ENCODE data around the gene L1CAM. TPM values are rescaled to one million over a fixed set of nuclear protein-coding genes. Genes with fewer than 3 reads are reported as not detected.
"Not testable (repeated sequence)": the region's sequence is repeated elsewhere in the genome, so short reads cannot be mapped to it uniquely, and the experiment has no call there.

The L1CAM gene
- total RNA-seq, 2 donors from 2014 or later: 4.3 to 9.2 TPM

DNA sequence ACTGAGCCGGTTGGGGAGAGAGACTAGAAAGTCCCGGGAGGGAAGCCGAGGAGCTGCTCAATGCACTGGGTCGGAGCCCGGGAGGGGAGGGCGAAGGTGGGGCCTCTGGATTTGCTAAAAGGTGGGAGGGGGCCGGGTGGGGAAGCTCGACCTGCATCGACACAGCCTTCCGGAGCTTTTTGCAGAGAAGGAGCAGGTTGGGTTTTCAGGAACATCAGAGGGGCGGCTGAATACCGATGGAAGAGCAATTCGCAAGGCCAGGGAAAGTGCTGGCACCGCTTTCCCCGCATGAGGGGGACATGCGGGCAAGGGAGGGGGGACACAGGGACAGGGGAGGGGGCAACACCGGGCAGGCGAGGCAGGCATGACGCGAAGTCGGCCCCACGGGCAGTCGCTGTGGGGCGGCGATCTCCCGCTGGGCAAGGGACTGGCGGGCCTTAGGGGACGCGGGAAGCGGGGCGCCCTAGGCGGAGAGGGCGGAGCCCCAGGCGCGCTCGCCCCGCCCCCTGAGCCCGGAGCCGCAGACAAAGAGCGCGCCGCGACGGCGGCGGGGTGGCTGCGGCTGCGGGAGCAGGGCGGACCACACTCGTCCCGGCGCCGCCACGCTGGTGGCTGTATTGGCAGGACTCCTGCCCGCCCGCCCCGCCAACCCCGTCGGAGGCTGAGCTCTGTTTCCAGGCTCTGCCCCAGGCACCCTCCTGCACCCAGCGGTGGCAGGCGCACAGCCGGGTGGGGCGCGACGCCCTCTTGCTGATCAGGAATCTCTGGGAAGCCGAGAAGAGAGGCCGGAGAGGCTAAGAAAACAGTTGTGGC, 67.2 kb downstream of the L1CAM start:
- intact Hi-C loops (cut with DNase I): no loop called here
- DNase-seq: peak; percentile 48
- peak; percentile 66 to 91 for ATAC-seq

DNA sequence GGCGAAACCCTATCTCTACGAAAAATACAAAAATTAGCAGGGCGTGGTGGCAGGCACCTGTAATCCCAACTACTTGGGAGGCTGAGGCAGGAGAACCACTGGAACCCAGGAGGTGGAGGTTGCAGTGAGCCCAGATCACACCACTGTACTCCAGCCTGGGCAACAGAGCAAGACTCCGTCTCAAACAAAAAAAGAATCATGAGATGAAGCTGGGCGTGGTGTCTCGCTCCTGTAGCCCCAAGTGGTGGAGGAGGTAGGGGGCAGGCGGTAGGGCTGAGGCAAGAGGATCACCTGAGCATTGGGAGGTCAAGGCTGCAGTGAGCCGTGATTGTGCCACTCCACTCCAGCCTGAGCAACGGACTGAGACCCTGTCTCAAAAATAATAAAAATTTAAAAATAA, 67.9 kb downstream of the L1CAM start:
- ATAC-seq; DNase-seq; intact Hi-C loops (cut with DNase I): not testable (repeated sequence)

DNA sequence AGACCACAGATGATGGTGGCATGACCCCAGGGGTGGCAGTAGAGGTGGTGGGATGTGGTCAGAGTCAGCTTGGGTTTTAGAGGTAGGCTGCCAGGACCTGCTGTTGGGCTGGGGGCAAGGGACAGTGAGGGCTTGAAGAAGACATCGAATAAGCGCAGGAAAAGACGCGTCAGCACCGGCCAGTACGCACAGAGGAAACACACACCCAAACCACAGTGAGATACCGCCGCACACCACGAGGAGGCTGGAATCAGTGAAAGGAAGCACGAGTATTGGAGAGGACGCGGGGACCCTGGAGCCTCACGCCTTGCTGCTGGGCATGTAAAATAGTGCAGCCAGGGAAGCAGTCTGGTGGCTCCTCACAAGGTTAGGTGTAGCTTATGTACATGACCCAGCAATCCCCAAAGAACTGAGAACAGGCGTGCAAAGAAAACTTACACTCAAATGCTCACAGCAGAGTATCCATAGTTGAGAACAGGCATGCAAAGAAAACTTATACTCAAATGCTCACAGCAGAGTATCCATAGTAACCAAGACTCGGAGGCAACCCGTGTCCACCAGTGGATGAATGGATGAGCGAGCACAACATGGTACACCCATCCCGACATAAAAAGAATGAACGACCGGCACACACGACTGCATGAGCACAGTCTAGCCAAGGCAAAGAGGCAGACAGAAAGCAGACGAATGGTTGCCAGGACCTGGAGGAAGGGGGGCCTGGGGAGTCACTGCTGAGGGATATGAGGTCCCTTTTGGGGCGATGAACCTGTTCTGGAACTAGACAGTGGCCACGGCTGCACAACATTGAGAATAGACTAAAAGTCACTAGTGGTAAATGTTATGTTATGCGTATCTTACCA, 68.9 kb downstream of the L1CAM start:
- DNase-seq: no peak
- ATAC-seq: no peak
- intact Hi-C loops (cut with DNase I): no loop called here

DNA sequence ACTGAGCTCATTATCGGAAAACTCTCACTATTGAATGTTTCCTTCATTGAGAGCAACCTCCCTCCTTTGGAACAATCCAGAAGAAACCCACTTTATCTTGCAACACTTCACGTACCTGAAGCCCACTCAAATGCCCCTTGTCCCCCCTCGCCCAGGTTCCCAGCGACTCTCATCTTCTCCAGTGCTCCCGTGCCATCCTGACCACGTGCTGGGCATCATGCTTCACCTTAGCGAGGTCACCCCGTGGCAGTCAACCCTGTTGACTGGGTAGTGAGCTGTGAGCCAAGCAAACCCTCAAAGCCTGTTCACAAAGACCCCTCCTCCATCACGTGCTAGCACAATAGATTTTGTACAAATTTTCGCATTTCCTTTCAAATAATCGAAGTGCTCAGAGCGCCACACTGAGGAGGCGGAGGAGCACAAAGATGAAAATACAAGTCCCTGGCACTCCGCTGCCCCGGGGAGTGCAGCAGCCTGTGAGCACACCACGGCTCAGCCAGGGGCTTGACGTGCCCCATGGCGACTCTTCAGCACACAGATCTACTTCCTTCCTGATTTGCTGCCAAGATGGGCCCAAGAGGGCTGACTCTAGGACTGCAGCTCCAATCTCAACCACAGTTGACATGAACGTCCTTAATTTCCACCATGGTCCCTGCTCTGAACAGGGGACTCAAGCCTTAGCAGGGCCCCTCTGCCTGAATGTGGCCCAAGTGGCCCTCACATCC, 71.2 kb downstream of the L1CAM start:
- intact Hi-C loops (cut with DNase I): no loop called here
- DNase-seq: no peak

DNA sequence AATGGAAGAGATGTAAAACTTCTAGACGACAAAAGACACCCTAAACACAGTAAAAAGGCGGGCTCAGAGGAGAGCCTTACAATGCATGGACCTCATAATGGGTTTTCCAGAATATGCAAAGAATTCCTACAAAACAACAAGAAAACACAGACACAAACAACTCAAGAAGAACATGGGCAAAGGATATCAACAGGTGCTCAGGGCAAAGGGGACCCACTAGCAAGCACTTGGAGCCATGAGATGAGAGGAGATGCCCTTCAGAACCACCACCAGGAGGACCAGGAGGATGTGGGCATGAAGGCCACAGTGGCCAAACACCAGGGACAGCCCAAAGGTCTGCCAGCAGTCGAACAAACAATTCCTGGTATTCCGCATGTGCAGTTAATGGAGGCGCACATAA, 72.8 kb downstream of the L1CAM start:
- DNase-seq: no peak
- intact Hi-C loops (cut with DNase I): no loop called here
- ATAC-seq: no peak

More for the DNA sequence above, 71.2 kb downstream of the L1CAM start:
- no peak for ATAC-seq

DNA sequence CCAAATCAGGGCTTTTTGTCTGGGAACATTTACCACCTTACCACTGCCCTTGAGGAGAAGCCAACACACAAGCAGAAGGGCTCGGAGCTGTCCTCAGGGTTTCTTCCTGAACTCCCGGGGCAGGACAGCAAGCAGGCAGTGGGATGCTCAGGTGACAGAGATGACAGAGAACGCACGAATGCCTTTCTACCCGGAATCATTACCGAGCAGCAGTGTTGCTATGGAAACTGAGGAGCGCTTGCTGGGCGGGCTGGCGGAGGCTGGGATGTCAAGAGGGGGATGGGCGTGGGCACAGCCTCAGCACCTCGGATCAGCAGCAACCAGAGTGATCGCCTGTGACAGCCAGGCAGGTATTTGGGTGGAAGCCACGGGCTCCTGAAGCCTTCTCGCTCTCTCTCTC, 73.8 kb downstream of the L1CAM start:
- DNase-seq (no peak), ATAC-seq (no peak)
- intact Hi-C loops (cut with DNase I): no loop called here

Other genes with a start within 250 kb of the L1CAM start
- gene DUSP9, start 239.0 kb downstream of the L1CAM start, total RNA-seq: not detected
- 10 to 100 TPM in 1 of 2 donors, 1 to 10 TPM in 1; 9.7 to 14.6 TPM for gene PNCK, start 212.4 kb downstream of the L1CAM start, total RNA-seq
- gene SLC6A8, start 198.2 kb downstream of the L1CAM start, total RNA-seq: 100 to 1,000 TPM; 107 to 134 TPM
- gene BCAP31, start 161.8 kb downstream of the L1CAM start, total RNA-seq: 100 to 1,000 TPM; 123 to 159 TPM
- 10 to 100 TPM; 11.5 to 15.0 TPM for gene ABCD1, start 161.3 kb downstream of the L1CAM start, total RNA-seq
- gene PLXNB3, start 121.9 kb downstream of the L1CAM start, total RNA-seq: 1 to 10 TPM; 5.9 to 7.1 TPM
- gene SRPK3, start 105.1 kb downstream of the L1CAM start, total RNA-seq: 10 to 100 TPM; 24.1 to 25.8 TPM
- 10 to 100 TPM; 56.4 to 68.4 TPM for gene IDH3G, start 91.8 kb downstream of the L1CAM start, total RNA-seq
- 100 to 1,000 TPM; 180 to 183 TPM for gene SSR4, start 91.5 kb downstream of the L1CAM start, total RNA-seq
- gene PDZD4, start 55.6 kb downstream of the L1CAM start, total RNA-seq: 1 to 10 TPM; 4.0 to 4.3 TPM
- 1 to 10 TPM; 3.7 to 3.8 TPM for gene AVPR2, start 18.5 kb upstream of the L1CAM start, total RNA-seq
- 10 to 100 TPM; 19.3 to 20.4 TPM for gene ARHGAP4, start 40.1 kb upstream of the L1CAM start, total RNA-seq
- gene NAA10, start 48.9 kb upstream of the L1CAM start, total RNA-seq: 10 to 100 TPM; 67.4 to 81.4 TPM
- 10 to 100 TPM; 14.7 to 14.8 TPM for gene RENBP, start 58.5 kb upstream of the L1CAM start, total RNA-seq
- 10 to 100 TPM; 30.4 to 35.7 TPM for gene HCFC1, start 85.6 kb upstream of the L1CAM start, total RNA-seq
- 1 to 10 TPM; 7.7 to 9.2 TPM for gene TMEM187, start 86.6 kb upstream of the L1CAM start, total RNA-seq
- gene IRAK1, start 133.7 kb upstream of the L1CAM start, total RNA-seq: 10 to 100 TPM; 47.2 to 58.6 TPM
- 10 to 100 TPM; 35.4 to 42.4 TPM for gene MECP2, start 211.5 kb upstream of the L1CAM start, total RNA-seq

Measured in left cardiac atrium (tissue), 4 donors.